ENCODE data around the gene SERPINC1. TPM values are rescaled to one million over a fixed set of nuclear protein-coding genes. Genes with fewer than 3 reads are reported as not detected.

The SERPINC1 gene
- total and polyA plus RNA-seq, 10 of the 15 experiments (the other 5 are each of a cell fraction or from before 2014, with no cell fraction given): 0.11 to 0.44 TPM; not detected in 8

- CTCF ChIA-PET: interaction anchor here (2.0 to 3.9 kb wide), 2 partner anchors 38 to 432 kb away, joined by 4 to 15 read pairs; no protein-coding TSS in a partner anchor
- peaks cover 4 to 31% of the 10 kb centered on the region in 2 experiments for H3K36me3 ChIP-seq (ENCODE audit: control insufficient read depth in 2 of 2, insufficient read depth in 2 of 2, low read length in 1 of 2)
- DNase-seq (ENCODE audit: low read depth, low spot score) (no peak), ATAC-seq (peak; percentile 9; the same call in 2 of the 3 replicates), FAIRE-seq (no peak)
- TF ChIP-seq BCL3 (IDR thresholded peaks at IDR 0.05; ENCODE audit: borderline replicate concordance, insufficient read depth, low read depth, low read length, poor library complexity, severe bottlenecking) (peak; percentile 4), IKZF1 (conservative IDR thresholded peaks at IDR 0.05) (no peak), POLR2AphosphoS5 (IDR thresholded peaks at IDR 0.05; ENCODE audit: low read length) (peak; percentile 21; the same call in 1 of the 2 replicates), CREB1 (IDR thresholded peaks at IDR 0.05; ENCODE audit: low read depth) (peak; percentile 39; the same call in 1 of the 2 replicates), ZBED1 (IDR thresholded peaks at IDR 0.05; ENCODE audit: borderline replicate concordance) (0 out of 2 replicates have a peak, but pooled peaks have one; percentile 74), ZBTB40 (IDR thresholded peaks at IDR 0.05; ENCODE audit: borderline replicate concordance) (no peak)
- H2AFZ ChIP-seq (ENCODE audit: control insufficient read depth, low read depth, low read length): no peak overlapping the region
- in situ Hi-C loops (cut with MboI): no loop called here
- SMC1A ChIA-PET (ENCODE audit: uncharacterized antibody, unreplicated experiment): interaction anchor here (1.2 to 1.7 kb wide), 2 partner anchors 24 to 33 kb away, joined by 3 to 5 read pairs; no protein-coding TSS in a partner anchor
- H3K27me3 ChIP-seq (replicated peaks in 1 of 2; ENCODE audit: control insufficient read depth in 2 of 2, insufficient read depth in 2 of 2, low read length in 1 of 2): no peaks in the 10 kb centered on the region
- 18% methylated on average over 8 of the region's 8 CpGs for WGBS (ENCODE audit: insufficient coverage, insufficient replicate concordance, low lambda C conversion rate, missing lambda C conversion rate)
- no peaks in the 10 kb centered on the region for H4K20me1 ChIP-seq (ENCODE audit: control insufficient read depth, insufficient read depth)
- peaks cover 4% of the 10 kb centered on the region; the same call in 1 of the 2 replicates for H3K4me1 ChIP-seq (ENCODE audit: control insufficient read depth, insufficient read depth, low read length)
- H3K9me3 ChIP-seq (replicated peaks; ENCODE audit: control insufficient read depth, insufficient read depth, low read length): no peaks in the 10 kb centered on the region
- POLR2A ChIA-PET: interaction anchor here (0.7 kb wide), 3 partner anchors 11 to 18 kb away, joined by 3 read pairs; no protein-coding TSS in a partner anchor
- H3K27ac ChIP-seq (ENCODE audit: control insufficient read depth, insufficient read depth): peak overlapping the region; percentile 25; the same call in 1 of the 2 replicates
- intact Hi-C loops (cut with micrococcal nuclease; ENCODE audit: unreplicated experiment): loop anchor here (10.0 kb wide), 2 partner anchors 142 to 352 kb away; no protein-coding TSS in a partner anchor
- RAD21 ChIA-PET (ENCODE audit: unreplicated experiment): interaction anchor here (1.2 kb wide), 1 partner anchor 355 kb away, joined by 3 read pairs; no protein-coding TSS in a partner anchor
- H3K79me2 ChIP-seq (ENCODE audit: control insufficient read depth, insufficient read depth, low read length): peaks cover 38% of the 10 kb centered on the region
- no TSS peak for BruUV-seq (replicated peaks)
- H3K4me2 ChIP-seq (ENCODE audit: control insufficient read depth, insufficient read depth): peak overlapping the region; percentile 34; the same call in 1 of the 2 replicates
- H3K4me3 ChIP-seq: peak overlapping the region; percentile 81; the same call in 1 of the 2 replicates
- no peak overlapping the region for H3K9ac ChIP-seq (ENCODE audit: control insufficient read depth, insufficient read depth, low read length)
Measured at GRCh38 chr1:173862769-173863223, 54.3 kb downstream of the SERPINC1 start.

Data from GM12878 (cell line).